Endodermal cell (in vitro differentiated cells): ENCODE results near the gene SLC25A53. TPM values are rescaled to one million over a fixed set of nuclear protein-coding genes. Genes with fewer than 3 reads are reported as not detected.
"Not testable (repeated sequence)": the region's sequence is repeated elsewhere in the genome, so short reads cannot be mapped to it uniquely, and the experiment has no call there.

Experiments used
- DNase-seq: peaks from one replicate; pipeline ENCODE4 v3.0.0-alpha.2; 2017
- H3K27ac ChIP-seq: 2 replicates; pipeline ENCODE4 v1.5.1; 2013; ENCODE audit warnings: mild to moderate bottlenecking, low read depth, low read length, moderate library complexity
- H3K27me3 ChIP-seq: 2 replicates; pipeline ENCODE4 v1.6.1; 2013; ENCODE audit warnings: mild to moderate bottlenecking, low read length, moderate library complexity; ENCODE audit not compliant: insufficient read depth, control insufficient read depth, poor library complexity, severe bottlenecking
- H3K36me3 ChIP-seq: 2 replicates; pipeline ENCODE4 v1.7.0; 2013; ENCODE audit warnings: mild to moderate bottlenecking, low read length, moderate library complexity; ENCODE audit not compliant: control insufficient read depth, insufficient read depth
- H3K4me1 ChIP-seq: one replicate; pipeline ENCODE4 v1.7.0; 2013; ENCODE audit warnings: low read length; ENCODE audit not compliant: control insufficient read depth, insufficient read depth
- H3K4me3 ChIP-seq: 2 replicates; pipeline ENCODE4 v1.5.1; 2013; ENCODE audit warnings: mild to moderate bottlenecking, low read length, moderate library complexity
- H3K9ac ChIP-seq: 2 replicates; pipeline ENCODE4 v1.6.1; 2013; ENCODE audit warnings: mild to moderate bottlenecking, low read length, moderate library complexity; ENCODE audit not compliant: poor library complexity, severe bottlenecking; ENCODE audit errors: extremely low read depth
- H3K9me3 ChIP-seq: 2 replicates; pipeline ENCODE4 v1.6.1; 2013; ENCODE audit warnings: mild to moderate bottlenecking, low read length, moderate library complexity; ENCODE audit not compliant: control insufficient read depth
- H3K27ac Mint-ChIP-seq: 2 replicates; pipeline ENCODE4 v1.8.0; 2020; ENCODE audit warnings: mixed read lengths
- H3K27me3 Mint-ChIP-seq: 2 replicates; pipeline ENCODE4 v1.8.0; 2021; ENCODE audit warnings: mild to moderate bottlenecking, mixed read lengths; ENCODE audit not compliant: insufficient read depth
- H3K36me3 Mint-ChIP-seq: 2 replicates; pipeline ENCODE4 v1.8.0; 2020; ENCODE audit warnings: low read depth, mixed read lengths
- H3K4me1 Mint-ChIP-seq: 2 replicates; pipeline ENCODE4 v1.8.0; 2020; ENCODE audit warnings: mixed read lengths
- H3K4me3 Mint-ChIP-seq: 2 replicates; pipeline ENCODE4 v1.8.0; 2020; ENCODE audit warnings: mild to moderate bottlenecking, moderate library complexity, mixed read lengths
- H3K9me3 Mint-ChIP-seq: 2 replicates; pipeline ENCODE4 v1.8.0; 2020; ENCODE audit warnings: mild to moderate bottlenecking, mixed read lengths
- WGBS, 2 experiments: methylation state at CpG; one replicate each; pipeline versions ENCODE4 v1.1.5 to v1.1.7; 2013; ENCODE audit warnings: missing lambda C conversion rate in 2 of 2, mixed read lengths in 1 of 2; ENCODE audit not compliant: insufficient coverage in 1 of 2, insufficient read length in 1 of 2; 5-methylcytosine and 5-hydroxymethylcytosine counted together
- total RNA-seq, 2 donors: library from RNA; stranded (reverse); fragmentation: NEBNext Ultra II Directional in 1 of 2; extraction: Animal tissue kit (Norgen Biotek cat#: 25700) in 1 of 2; gene quantifications; 2 replicates in 1 of 2; 3 replicates in 1 of 2; pipeline ENCODE4 v1.2.1, GENCODE V29; 2021

The SLC25A53 gene
- total RNA-seq, 2 donors from 2014 or later: 2.0 to 4.4 TPM

GRCh38 chrX:104062636-104063035 lies 94.2 kb downstream of the SLC25A53 start:
- not testable (repeated sequence) for H3K4me3 ChIP-seq, H3K9me3 Mint-ChIP-seq, H3K4me1 ChIP-seq, H3K27me3 Mint-ChIP-seq, H3K36me3 ChIP-seq, H3K27me3 ChIP-seq, H3K4me3 Mint-ChIP-seq, H3K36me3 Mint-ChIP-seq, H3K27ac ChIP-seq, DNase-seq, H3K9ac ChIP-seq, H3K4me1 Mint-ChIP-seq, H3K9me3 ChIP-seq, H3K27ac Mint-ChIP-seq
- 97% methylated on average over 6 of the region's 18 CpGs; no CpG with 5 or more reads in 1 of the 2 experiments for WGBS, 2 experiments

DNA sequence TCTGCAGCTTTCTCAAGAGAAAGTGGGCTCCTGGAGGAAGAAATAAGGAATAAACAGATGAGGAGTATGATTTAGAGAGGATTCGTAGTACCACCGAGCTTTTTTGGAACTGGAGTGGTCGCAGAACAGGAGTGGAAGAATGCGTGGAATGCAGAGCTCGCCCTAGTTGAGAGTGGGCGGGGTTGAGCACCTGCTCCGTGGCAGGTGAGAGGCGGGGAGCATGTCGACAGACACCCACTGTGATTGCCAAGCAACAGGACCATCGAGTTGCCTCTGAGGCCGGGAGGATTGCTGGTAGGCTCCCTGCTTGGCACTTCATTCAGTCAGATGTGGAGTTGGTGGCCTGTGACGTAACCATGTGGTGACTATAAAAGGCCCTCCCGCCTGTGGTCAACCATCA lies 101.9 kb downstream of the SLC25A53 start:
- H3K27me3 ChIP-seq, H3K4me3 ChIP-seq, H3K9me3 Mint-ChIP-seq, DNase-seq, H3K9ac ChIP-seq, H3K36me3 Mint-ChIP-seq, H3K9me3 ChIP-seq, H3K27ac ChIP-seq, H3K27me3 Mint-ChIP-seq, H3K27ac Mint-ChIP-seq, H3K4me3 Mint-ChIP-seq, H3K36me3 ChIP-seq, H3K4me1 ChIP-seq, H3K4me1 Mint-ChIP-seq: not testable (repeated sequence)
- WGBS, 2 experiments: no CpG with 5 or more reads among the region's 13 CpGs

Other genes starting within 250 kb of the SLC25A53 start
- gene TMSB15B, start 194.4 kb downstream of the SLC25A53 start, total RNA-seq: 10 to 100 TPM; 19.3 to 21.0 TPM
- gene H2BW1, start 143.3 kb downstream of the SLC25A53 start, total RNA-seq: not detected
- not detected for gene H2BW2, start 117.1 kb downstream of the SLC25A53 start, total RNA-seq
- 1 to 10 TPM; 7.1 to 8.4 TPM for gene TMSB15C, start 80.8 kb downstream of the SLC25A53 start, total RNA-seq
- gene ZCCHC18, start 44.5 kb downstream of the SLC25A53 start, total RNA-seq: 1 to 10 TPM; 2.3 TPM
- 10 to 100 TPM; 18.5 to 22.0 TPM for gene FAM199X, start 9.4 kb upstream of the SLC25A53 start, total RNA-seq
- not detected for gene ESX1, start 97.9 kb upstream of the SLC25A53 start, total RNA-seq